ENCODE measurements around the gene SMC4.

SMC4 gene

GRCh38 chr3:160475884-160476283 lies 76.4 kb downstream of the SMC4 start:
- no peak for DNase-seq (ENCODE audit: low spot score)

- no peak for DNase-seq (ENCODE audit: low spot score)
Observed at GRCh38 chr3:160477750-160478149, 78.3 kb downstream of the SMC4 start.

- no peak for DNase-seq (ENCODE audit: low spot score)
Observed at GRCh38 chr3:160478338-160478737, 78.9 kb downstream of the SMC4 start.

- no peak for DNase-seq (ENCODE audit: low spot score)
Observed at GRCh38 chr3:160479376-160479775, 79.9 kb downstream of the SMC4 start.

GRCh38 chr3:160480931-160481330 lies 81.5 kb downstream of the SMC4 start:
- DNase-seq (ENCODE audit: low spot score), result no peak

- no peak for DNase-seq (ENCODE audit: low spot score)
Observed at GRCh38 chr3:160481856-160482255, 82.4 kb downstream of the SMC4 start.

- no peak for DNase-seq (ENCODE audit: low spot score)
Observed at GRCh38 chr3:160482796-160483195, 83.3 kb downstream of the SMC4 start.

Small RNA genes lying within 50 kb of the gene (small RNA-seq; reads per million reads assigned to genes)
- gene MIR15B, result 12.9 to 126 reads per million in 2 experiments
- gene MIR16-2, result 1.3 to 11.0 reads per million in 2 experiments
- gene RNU7-136P, result 0 reads per million in 2 experiments
